Hepatocyte (in vitro differentiated cells): ENCODE measurements around the gene IYD. TPM values are rescaled to one million over a fixed set of nuclear protein-coding genes. Genes with fewer than 3 reads are reported as not detected.

Experiments used
- DNase-seq: peaks from one replicate; pipeline ENCODE4 v3.0.0-alpha.2; 2016; ENCODE audit warnings: low spot score
- H2AFZ ChIP-seq: fragments of 200-600 bp; sonication (generic); 2 replicates; pipeline ENCODE4 v1.6.0; 2016; ENCODE audit warnings: antibody characterized with exemption, mild to moderate bottlenecking
- H3K27ac ChIP-seq: fragments of 200-600 bp; sonication (generic); 2 replicates; pipeline ENCODE4 v1.5.1; 2016; ENCODE audit warnings: mild to moderate bottlenecking
- H3K27me3 ChIP-seq: fragments of 200-600 bp; sonication (generic); 2 replicates; pipeline ENCODE4 v1.6.1; 2016
- H3K36me3 ChIP-seq: fragments of 200-600 bp; sonication (generic); replicated peaks from 2 replicates; pipeline ENCODE4 v1.5.1; 2016; ENCODE audit warnings: low read depth; ENCODE audit not compliant: insufficient read depth
- H3K4me1 ChIP-seq: fragments of 200-600 bp; sonication (generic); 2 replicates; pipeline ENCODE4 v1.5.1; 2016; ENCODE audit warnings: mild to moderate bottlenecking, moderate library complexity; ENCODE audit not compliant: insufficient read depth
- H3K4me2 ChIP-seq: fragments of 200-600 bp; sonication (generic); 2 replicates; pipeline ENCODE4 v1.6.0; 2016
- H3K4me3 ChIP-seq: fragments of 200-600 bp; sonication (generic); 2 replicates; pipeline ENCODE4 v1.5.1; 2016; ENCODE audit warnings: mild to moderate bottlenecking
- H3K79me2 ChIP-seq: fragments of 200-600 bp; sonication (generic); 2 replicates; pipeline ENCODE4 v1.6.0; 2017; ENCODE audit warnings: mild to moderate bottlenecking
- H3K9me2 ChIP-seq: fragments of 200-600 bp; sonication (generic); replicated peaks from 2 replicates; pipeline ENCODE4 v1.6.0; 2017; ENCODE audit warnings: mild to moderate bottlenecking; ENCODE audit not compliant: insufficient read depth
- H3K9me3 ChIP-seq: fragments of 200-600 bp; sonication (generic); 2 replicates; pipeline ENCODE4 v1.5.1; 2016; ENCODE audit warnings: low read depth, mild to moderate bottlenecking
- H4K20me1 ChIP-seq: fragments of 200-600 bp; sonication (generic); 2 replicates; pipeline ENCODE4 v1.6.0; 2016; ENCODE audit warnings: mild to moderate bottlenecking; ENCODE audit not compliant: insufficient read depth, poor library complexity, severe bottlenecking
- CTCF ChIP-seq: fragments of 200-600 bp; sonication (generic); IDR thresholded peaks from 2 replicates; pipeline ENCODE4 v1.5.1; 2016; ENCODE audit warnings: antibody characterized with exemption, mild to moderate bottlenecking; ENCODE audit not compliant: poor library complexity
- EZH2 ChIP-seq: fragments of 200-600 bp; sonication (generic); IDR thresholded peaks from 2 replicates; pipeline ENCODE4 v1.6.1; 2016; ENCODE audit warnings: antibody characterized with exemption, mild to moderate bottlenecking, borderline replicate concordance
- EZH2phosphoT487 ChIP-seq: fragments of 200-600 bp; sonication (generic); IDR thresholded peaks from one replicate; pipeline ENCODE4 v1.6.1; 2018; ENCODE audit warnings: antibody characterized with exemption, mild to moderate bottlenecking, low read depth, moderate library complexity; ENCODE audit not compliant: unreplicated experiment, severe bottlenecking
- WGBS: methylation state at CpG from one replicate; pipeline ENCODE4 v1.1.6; 2016; ENCODE audit warnings: low lambda C conversion rate; ENCODE audit errors: missing lambda C conversion rate; 5-methylcytosine and 5-hydroxymethylcytosine counted together
- polyA plus RNA-seq: library from polyadenylated mRNA; unstranded; fragments of >200 nt; fragmentation: Nextera tagmentation; extraction: Ambion mirVana; gene quantifications from 2 replicates; pipeline ENCODE4 v1.2.1, GENCODE V29; 2016
- total RNA-seq: library from RNA; depleted of rRNA; stranded (reverse); fragments of >200 nt; gene quantifications from 2 replicates; pipeline ENCODE4 v1.2.3, GENCODE V29; 2014

The IYD gene
- total and polyA plus RNA-seq, 2 experiments from 2014 or later, result 3.1 to 8.5 TPM

- TF ChIP-seq EZH2, result no peak
- TF ChIP-seq EZH2phosphoT487, result no peak
- TF ChIP-seq CTCF, result no peak
- no peak overlapping the region for H3K4me3 ChIP-seq
Observed at GRCh38 chr6:150355932-150356331, 12.9 kb upstream of the IYD start.

GRCh38 chr6:150361876-150362275 lies 6.9 kb upstream of the IYD start:
- WGBS, result 73% methylated on average over 3 of the region's 3 CpGs
- DNase-seq, result no peak
- no peaks in the 10 kb centered on the region for H3K9me3 ChIP-seq
- H3K27me3 ChIP-seq, result no peaks in the 10 kb centered on the region
- no peaks in the 10 kb centered on the region for H4K20me1 ChIP-seq
- no peak overlapping the region for H2AFZ ChIP-seq
- H3K4me3 ChIP-seq, result no peak overlapping the region
- H3K79me2 ChIP-seq, result no peaks in the 10 kb centered on the region
- TF ChIP-seq EZH2phosphoT487 (no peak), CTCF (no peak), EZH2 (no peak)
- no peaks in the 10 kb centered on the region for H3K36me3 ChIP-seq
- no peaks in the 10 kb centered on the region for H3K9me2 ChIP-seq
- no peak overlapping the region for H3K4me2 ChIP-seq
- H3K4me1 ChIP-seq, result no peaks in the 10 kb centered on the region
- no peak overlapping the region for H3K27ac ChIP-seq

More at GRCh38 chr6:150355932-150356331, 12.9 kb upstream of the IYD start:
- Histone ChIP-seq H2AFZ (no peak overlapping the region), H3K9me2 (no peaks in the 10 kb centered on the region), H3K4me1 (no peaks in the 10 kb centered on the region), H3K27me3 (no peaks in the 10 kb centered on the region), H3K36me3 (no peaks in the 10 kb centered on the region), H3K27ac (no peak overlapping the region), H3K4me2 (no peak overlapping the region), H3K79me2 (no peaks in the 10 kb centered on the region), H4K20me1 (no peaks in the 10 kb centered on the region), H3K9me3 (no peaks in the 10 kb centered on the region)
- no peak for DNase-seq
- WGBS, result 77% methylated on average over 4 of the region's 4 CpGs

- Histone ChIP-seq H3K4me1 (peaks cover 6% of the 10 kb centered on the region), H3K27me3 (no peaks in the 10 kb centered on the region), H4K20me1 (no peaks in the 10 kb centered on the region), H2AFZ (no peak overlapping the region), H3K9me3 (no peaks in the 10 kb centered on the region), H3K79me2 (no peaks in the 10 kb centered on the region), H3K9me2 (no peaks in the 10 kb centered on the region), H3K27ac (no peak overlapping the region), H3K4me2 (no peak overlapping the region), H3K4me3 (no peak overlapping the region), H3K36me3 (no peaks in the 10 kb centered on the region)
- WGBS, result 54% methylated on average over 2 of the region's 2 CpGs
- TF ChIP-seq EZH2 (no peak), EZH2phosphoT487 (no peak), CTCF (no peak)
- DNase-seq, result no peak
Observed at GRCh38 chr6:150363733-150364132, 5.1 kb upstream of the IYD start.
